Vagina (tissue), 2 donors: ENCODE data around the gene RAD51AP1.

ENCODE experiments used
- CTCF ChIP-seq, 3 experiments: fragments of 450-650 bp in 2 of 3; fragments of 200-600 bp in 1 of 3; sonication (generic) in 1 of 3; IDR thresholded peaks; one replicate each; pipeline ENCODE4 v1.5.1; 2017 to 2019; ENCODE audit warnings: antibody characterized with exemption in 3 of 3, mild to moderate bottlenecking in 2 of 3, moderate library complexity in 2 of 3
- POLR2A ChIP-seq, 2 donors: fragments of 450-650 bp; IDR thresholded peaks; one replicate each; pipeline ENCODE4 v1.6.1; 2017; ENCODE audit warnings: antibody characterized with exemption in 2 of 2, mild to moderate bottlenecking in 2 of 2, moderate library complexity in 2 of 2
- POLR2AphosphoS5 ChIP-seq, 2 donors: sonication (generic); formaldehyde crosslinking; IDR thresholded peaks; one replicate each; pipeline ENCODE4 v1.9.0; 2017; ENCODE audit warnings: antibody characterized with exemption in 2 of 2, mild to moderate bottlenecking in 2 of 2, low read depth in 1 of 2; ENCODE audit not compliant: insufficient read depth in 1 of 2

- no peak for TF ChIP-seq POLR2AphosphoS5 (IDR thresholded peaks at IDR 0.05; ENCODE audit: insufficient read depth in 1 of 2, low read depth in 1 of 2)
- no peak for TF ChIP-seq CTCF (IDR thresholded peaks at IDR 0.05)
- no peak for TF ChIP-seq POLR2A (IDR thresholded peaks at IDR 0.05)
Measured at GRCh38 chr12:4569261-4569660, 30.6 kb downstream of the RAD51AP1 start.
